NCI-H1694 (cell line): Measurements from ENCODE around the gene C21orf58.

Experiments
- DNase-seq: peaks from one replicate; lab custom pipeline; 2025; lab: John Stamatoyannopoulos, UW

The C21orf58 gene

GRCh38 chr21:46295177-46295770 is 28.4 kb downstream of the C21orf58 start:
- DNase-seq, result no peak

- DNase-seq, result no peak
Observed at GRCh38 chr21:46294647-46295176, 29.0 kb downstream of the C21orf58 start.

GRCh38 chr21:46291561-46291960 is 32.1 kb downstream of the C21orf58 start:
- DNase-seq, result no peak

- DNase-seq, result no peak
Observed at GRCh38 chr21:46289655-46290179, 34.0 kb downstream of the C21orf58 start.

GRCh38 chr21:46287541-46287940 is 36.1 kb downstream of the C21orf58 start:
- no peak for DNase-seq

GRCh38 chr21:46286648-46287002 is 37.0 kb downstream of the C21orf58 start:
- no peak for DNase-seq

- DNase-seq, result peak; percentile 91
Observed at GRCh38 chr21:46285761-46286647, 37.7 kb downstream of the C21orf58 start, which contains the start of gene YBEY. YBEY (plus strand) TSS chr21:46286342; CDS start chr21:46286914, 572 bp downstream.

- DNase-seq, result no peak
Observed at GRCh38 chr21:46285206-46285661, 38.4 kb downstream of the C21orf58 start, which contains the start of gene MCM3AP. MCM3AP (minus strand) TSS chr21:46285611; CDS start chr21:46285286, 325 bp downstream.

- DNase-seq, result no peak
Observed at GRCh38 chr21:46284733-46285132, 38.9 kb downstream of the C21orf58 start.

GRCh38 chr21:46284077-46284644 is 39.5 kb downstream of the C21orf58 start:
- DNase-seq, result no peak

GRCh38 chr21:46274797-46275390 is 48.8 kb downstream of the C21orf58 start:
- no peak for DNase-seq

- DNase-seq, result no peak
Observed at GRCh38 chr21:46273341-46273740, 50.3 kb downstream of the C21orf58 start.

GRCh38 chr21:46269466-46269865 is 54.2 kb downstream of the C21orf58 start:
- no peak for DNase-seq

- no peak for DNase-seq
Observed at GRCh38 chr21:46268371-46268770, 55.3 kb downstream of the C21orf58 start.

GRCh38 chr21:46266946-46267345 is 56.7 kb downstream of the C21orf58 start:
- no peak for DNase-seq

GRCh38 chr21:46265736-46266525 is 57.7 kb downstream of the C21orf58 start:
- DNase-seq, result no peak

GRCh38 chr21:46264690-46265144 is 59.0 kb downstream of the C21orf58 start:
- DNase-seq, result no peak

GRCh38 chr21:46264046-46264689 is 59.5 kb downstream of the C21orf58 start:
- no peak for DNase-seq

GRCh38 chr21:46256501-46256994 is 67.1 kb downstream of the C21orf58 start:
- DNase-seq, result no peak

- DNase-seq, result no peak
Observed at GRCh38 chr21:46255758-46256337, 67.8 kb downstream of the C21orf58 start.
